Measurements from ENCODE around the gene DOK5.

Gene DOK5

DNA sequence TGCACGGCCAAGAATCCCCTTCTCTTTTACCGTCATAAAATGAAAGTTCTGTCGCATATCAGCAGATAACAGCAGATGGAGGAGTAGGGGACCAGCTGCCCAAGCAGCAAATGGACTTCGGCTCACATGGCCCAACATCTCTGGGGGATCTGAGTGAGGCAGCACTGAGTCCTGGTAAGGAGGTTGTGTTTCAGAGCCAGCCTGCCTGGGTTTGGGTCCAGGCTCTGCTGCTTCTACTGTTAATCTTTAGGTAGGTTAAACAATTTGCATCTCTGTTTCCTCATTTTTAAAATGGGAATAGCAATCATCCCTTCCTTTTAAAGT, 193.6 kb downstream of the DOK5 start:
- Histone ChIP-seq H3K4me2 (ENCODE audit: insufficient read depth, low read length) (no peak overlapping the region), H3K9ac (ENCODE audit: low read depth, low read length) (no peak overlapping the region), H3K36me3 (ENCODE audit: insufficient read depth, low read length) (no peaks in the 10 kb centered on the region), H4K20me1 (ENCODE audit: insufficient read depth, low read length) (no peaks in the 10 kb centered on the region), H3K9me3 (ENCODE audit: insufficient read depth, low read length, severe bottlenecking) (no peaks in the 10 kb centered on the region), H3K4me1 (ENCODE audit: insufficient read depth, low read length) (no peaks in the 10 kb centered on the region), H3K27ac (ENCODE audit: low read length) (no peak overlapping the region), H2AFZ (ENCODE audit: low read depth, low read length) (no peak overlapping the region), H3K27me3 (ENCODE audit: insufficient read depth, low read length, poor library complexity) (peaks cover 19% of the 10 kb centered on the region), H3K79me2 (ENCODE audit: insufficient read depth, low read length) (no peaks in the 10 kb centered on the region), H3K4me3 (ENCODE audit: low read depth in 1 of 2, low read length in 2 of 2) (no peak overlapping the region)
- no peak for DNase-seq
- TF ChIP-seq, protein P1, sequence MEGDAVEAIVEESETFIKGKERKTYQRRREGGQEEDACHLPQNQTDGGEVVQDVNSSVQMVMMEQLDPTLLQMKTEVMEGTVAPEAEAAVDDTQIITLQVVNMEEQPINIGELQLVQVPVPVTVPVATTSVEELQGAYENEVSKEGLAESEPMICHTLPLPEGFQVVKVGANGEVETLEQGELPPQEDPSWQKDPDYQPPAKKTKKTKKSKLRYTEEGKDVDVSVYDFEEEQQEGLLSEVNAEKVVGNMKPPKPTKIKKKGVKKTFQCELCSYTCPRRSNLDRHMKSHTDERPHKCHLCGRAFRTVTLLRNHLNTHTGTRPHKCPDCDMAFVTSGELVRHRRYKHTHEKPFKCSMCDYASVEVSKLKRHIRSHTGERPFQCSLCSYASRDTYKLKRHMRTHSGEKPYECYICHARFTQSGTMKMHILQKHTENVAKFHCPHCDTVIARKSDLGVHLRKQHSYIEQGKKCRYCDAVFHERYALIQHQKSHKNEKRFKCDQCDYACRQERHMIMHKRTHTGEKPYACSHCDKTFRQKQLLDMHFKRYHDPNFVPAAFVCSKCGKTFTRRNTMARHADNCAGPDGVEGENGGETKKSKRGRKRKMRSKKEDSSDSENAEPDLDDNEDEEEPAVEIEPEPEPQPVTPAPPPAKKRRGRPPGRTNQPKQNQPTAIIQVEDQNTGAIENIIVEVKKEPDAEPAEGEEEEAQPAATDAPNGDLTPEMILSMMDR (IDR thresholded peaks at IDR 0.05; ENCODE audit: borderline replicate concordance, extremely low read depth, low read length, poor library complexity, severe bottlenecking) = no peak
- TF ChIP-seq EZH2 (IDR thresholded peaks at IDR 0.05; ENCODE audit: borderline replicate concordance, low read depth, low read length, severe bottlenecking) = no peak
- no peak for ATAC-seq (ENCODE audit: insufficient read depth, low read depth)

DNA sequence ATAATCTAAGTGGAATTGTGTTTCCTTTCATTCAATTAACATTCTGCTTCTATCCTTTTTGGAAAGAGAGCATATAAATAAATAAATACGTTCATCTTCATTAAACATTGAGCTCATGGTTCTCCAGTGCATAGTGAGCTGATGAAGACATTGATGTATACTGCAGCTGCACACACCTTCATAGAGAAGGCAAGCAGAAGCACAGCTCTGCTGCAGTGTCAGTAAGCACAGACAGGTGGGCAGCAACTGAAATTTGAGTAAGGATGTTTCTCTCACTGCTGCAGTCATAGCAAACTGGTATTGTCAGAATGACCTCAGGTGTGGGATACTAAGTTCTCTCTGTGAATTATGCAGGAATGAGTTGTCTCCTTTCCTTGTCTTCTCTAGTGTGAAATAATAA, 202.9 kb downstream of the DOK5 start:
- H3K36me3 ChIP-seq (ENCODE audit: insufficient read depth, low read length) = no peaks in the 10 kb centered on the region
- H3K9ac ChIP-seq (ENCODE audit: low read depth, low read length) = no peak overlapping the region
- TF ChIP-seq, protein P1 (IDR thresholded peaks at IDR 0.05; ENCODE audit: borderline replicate concordance, extremely low read depth, low read length, poor library complexity, severe bottlenecking) = no peak
- no peak for TF ChIP-seq EZH2 (IDR thresholded peaks at IDR 0.05; ENCODE audit: borderline replicate concordance, low read depth, low read length, severe bottlenecking)
- no peak for DNase-seq
- no peaks in the 10 kb centered on the region for H3K79me2 ChIP-seq (ENCODE audit: insufficient read depth, low read length)
- ATAC-seq (ENCODE audit: insufficient read depth, low read depth) = no peak
- no peak overlapping the region for H3K4me2 ChIP-seq (ENCODE audit: insufficient read depth, low read length)
- no peaks in the 10 kb centered on the region for H3K4me1 ChIP-seq (ENCODE audit: insufficient read depth, low read length)
- peaks cover 15% of the 10 kb centered on the region for H3K27me3 ChIP-seq (ENCODE audit: insufficient read depth, low read length, poor library complexity)
- H3K4me3 ChIP-seq (ENCODE audit: low read depth in 1 of 2, low read length in 2 of 2) = no peak overlapping the region
- no peak overlapping the region for H3K27ac ChIP-seq (ENCODE audit: low read length)
- H3K9me3 ChIP-seq (ENCODE audit: insufficient read depth, low read length, severe bottlenecking) = no peaks in the 10 kb centered on the region
- no peaks in the 10 kb centered on the region for H4K20me1 ChIP-seq (ENCODE audit: insufficient read depth, low read length)
- H2AFZ ChIP-seq (ENCODE audit: low read depth, low read length) = no peak overlapping the region

DNA sequence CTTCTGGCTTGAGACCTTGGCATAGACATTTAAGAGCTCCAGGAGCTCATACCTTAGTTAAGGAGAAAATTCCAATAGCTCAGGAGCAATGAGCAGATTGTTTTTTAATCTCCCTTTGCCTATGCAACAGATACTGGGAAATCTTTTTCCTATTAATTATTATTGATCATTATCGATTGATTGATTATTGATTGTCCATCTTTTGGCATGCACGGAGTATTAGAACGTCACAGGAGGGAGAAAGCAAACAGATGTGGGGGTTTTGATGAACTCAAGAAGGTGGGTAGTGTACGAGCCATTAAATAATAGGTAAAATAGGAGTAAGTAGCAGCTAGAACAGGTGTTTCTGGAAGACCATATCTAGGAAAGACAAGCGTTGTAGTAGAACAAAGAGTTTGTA, 205.0 kb downstream of the DOK5 start:
- DNase-seq (no peak), ATAC-seq (ENCODE audit: insufficient read depth, low read depth) (no peak)
- TF ChIP-seq, protein P1 (IDR thresholded peaks at IDR 0.05; ENCODE audit: borderline replicate concordance, extremely low read depth, low read length, poor library complexity, severe bottlenecking) = no peak
- TF ChIP-seq EZH2 (IDR thresholded peaks at IDR 0.05; ENCODE audit: borderline replicate concordance, low read depth, low read length, severe bottlenecking) = no peak
- Histone ChIP-seq H3K36me3 (ENCODE audit: insufficient read depth, low read length) (no peaks in the 10 kb centered on the region), H3K27ac (ENCODE audit: low read length) (no peak overlapping the region), H2AFZ (ENCODE audit: low read depth, low read length) (no peak overlapping the region), H3K9me3 (ENCODE audit: insufficient read depth, low read length, severe bottlenecking) (no peaks in the 10 kb centered on the region), H3K4me3 (ENCODE audit: low read depth in 1 of 2, low read length in 2 of 2) (no peak overlapping the region), H4K20me1 (ENCODE audit: insufficient read depth, low read length) (no peaks in the 10 kb centered on the region), H3K79me2 (ENCODE audit: insufficient read depth, low read length) (no peaks in the 10 kb centered on the region), H3K4me2 (ENCODE audit: insufficient read depth, low read length) (no peak overlapping the region), H3K9ac (ENCODE audit: low read depth, low read length) (no peak overlapping the region), H3K4me1 (ENCODE audit: insufficient read depth, low read length) (no peaks in the 10 kb centered on the region), H3K27me3 (ENCODE audit: insufficient read depth, low read length, poor library complexity) (peaks cover 24% of the 10 kb centered on the region)
